GM08714 (cell line): ENCODE data around the gene SRD5A3.
"Not testable (repeated sequence)": the region's sequence is repeated elsewhere in the genome, so short reads cannot be mapped to it uniquely, and the experiment has no call there.

Experiments
- H3K4me3 ChIP-seq: fragments of 200-500 bp; sonication (Bioruptor generic); 2 replicates; pipeline ENCODE4 v1.5.1; 2014; ENCODE audit warnings: mild to moderate bottlenecking, low read length, inconsistent platforms
- ZNF274 ChIP-seq: IDR thresholded peaks from 2 replicates; pipeline ENCODE4 v1.6.1; 2012; ENCODE audit warnings: mild to moderate bottlenecking, low read depth, low read length

Gene SRD5A3

GRCh38 chr4:55336138-55337034, 9.7 kb upstream of the SRD5A3 start:
- TF ChIP-seq ZNF274, result no peak
- no peak overlapping the region for H3K4me3 ChIP-seq

GRCh38 chr4:55337944-55338343, 8.1 kb upstream of the SRD5A3 start:
- no peak overlapping the region for H3K4me3 ChIP-seq
- TF ChIP-seq ZNF274, result no peak

- no peak for TF ChIP-seq ZNF274
- H3K4me3 ChIP-seq, result no peak overlapping the region
Measured at GRCh38 chr4:55338486-55338885, 7.6 kb upstream of the SRD5A3 start.

- no peak overlapping the region for H3K4me3 ChIP-seq
- no peak for TF ChIP-seq ZNF274
Measured at GRCh38 chr4:55340266-55340665, 5.8 kb upstream of the SRD5A3 start.

- no peak overlapping the region for H3K4me3 ChIP-seq
- TF ChIP-seq ZNF274, result no peak
Measured at GRCh38 chr4:55343887-55344286, 2.2 kb upstream of the SRD5A3 start.

GRCh38 chr4:55345054-55345453, 988 bp upstream of the SRD5A3 start:
- no peak for TF ChIP-seq ZNF274
- no peak overlapping the region for H3K4me3 ChIP-seq

- no peak for TF ChIP-seq ZNF274
- H3K4me3 ChIP-seq, result peak overlapping the region; percentile 49; the same call in 1 of the 2 replicates
Measured at GRCh38 chr4:55346851-55347255, 811 bp downstream of the SRD5A3 start.

- no peak overlapping the region for H3K4me3 ChIP-seq
Measured at GRCh38 chr4:55347610-55348228, 1.7 kb downstream of the SRD5A3 start.

GRCh38 chr4:55348466-55348865, 2.4 kb downstream of the SRD5A3 start:
- no peak for TF ChIP-seq ZNF274
- H3K4me3 ChIP-seq, result no peak overlapping the region

More at GRCh38 chr4:55347610-55348228, 1.7 kb downstream of the SRD5A3 start:
- TF ChIP-seq ZNF274, result no peak

- not testable (repeated sequence) for H3K4me3 ChIP-seq
Measured at GRCh38 chr4:55350870-55351269, 4.8 kb downstream of the SRD5A3 start.

- no peak overlapping the region for H3K4me3 ChIP-seq
- TF ChIP-seq ZNF274, result no peak
Measured at GRCh38 chr4:55351824-55352223, 5.8 kb downstream of the SRD5A3 start.

- no peak overlapping the region for H3K4me3 ChIP-seq
- no peak for TF ChIP-seq ZNF274
Measured at GRCh38 chr4:55352726-55353125, 6.7 kb downstream of the SRD5A3 start.

- not testable (repeated sequence) for H3K4me3 ChIP-seq
Measured at GRCh38 chr4:55353228-55353747, 7.2 kb downstream of the SRD5A3 start.

GRCh38 chr4:55354648-55355047, 8.6 kb downstream of the SRD5A3 start:
- no peak overlapping the region for H3K4me3 ChIP-seq
- no peak for TF ChIP-seq ZNF274

GRCh38 chr4:55355555-55355954, 9.5 kb downstream of the SRD5A3 start:
- no peak for TF ChIP-seq ZNF274
- no peak overlapping the region for H3K4me3 ChIP-seq

GRCh38 chr4:55356991-55357461, 11.0 kb downstream of the SRD5A3 start:
- TF ChIP-seq ZNF274, result no peak
- H3K4me3 ChIP-seq, result no peak overlapping the region
